Spleen (tissue), 7 donors: Measurements from ENCODE around the gene SMIM31.

Source experiments
- POLR2A ChIP-seq, 3 donors: fragments of 450-650 bp; IDR thresholded peaks; one replicate each; pipeline ENCODE4 v1.5.1; 2017; ENCODE audit warnings: antibody characterized with exemption in 3 of 3, mild to moderate bottlenecking in 1 of 3
- TF ChIP-seq, protein P1 (sequence below), 11 experiments: fragments of 200-600 bp in 7 of 11; fragments of 450-650 bp in 4 of 11; sonication (generic) in 4 of 11; IDR thresholded peaks in 8 of 11; conservative IDR thresholded peaks in 3 of 11; 1 replicate in 7 of 11; 2 replicates in 4 of 11; pipeline versions ENCODE4 v1.4.0 to v1.8.0; 2016 to 2021; ENCODE audit warnings: antibody characterized with exemption in 11 of 11, inconsistent platforms in 4 of 11, mild to moderate bottlenecking in 1 of 11
- donor health status: DM: no; HTN: no; CAD: no; lungs with moderate emphysema.
- donor health status: DM: no; HTN: no; CAD: no.
- donor health status: DM: no; HTN: no; CAD: no.

- no peak for TF ChIP-seq POLR2A (IDR thresholded peaks at IDR 0.05)
- TF ChIP-seq, protein P1, sequence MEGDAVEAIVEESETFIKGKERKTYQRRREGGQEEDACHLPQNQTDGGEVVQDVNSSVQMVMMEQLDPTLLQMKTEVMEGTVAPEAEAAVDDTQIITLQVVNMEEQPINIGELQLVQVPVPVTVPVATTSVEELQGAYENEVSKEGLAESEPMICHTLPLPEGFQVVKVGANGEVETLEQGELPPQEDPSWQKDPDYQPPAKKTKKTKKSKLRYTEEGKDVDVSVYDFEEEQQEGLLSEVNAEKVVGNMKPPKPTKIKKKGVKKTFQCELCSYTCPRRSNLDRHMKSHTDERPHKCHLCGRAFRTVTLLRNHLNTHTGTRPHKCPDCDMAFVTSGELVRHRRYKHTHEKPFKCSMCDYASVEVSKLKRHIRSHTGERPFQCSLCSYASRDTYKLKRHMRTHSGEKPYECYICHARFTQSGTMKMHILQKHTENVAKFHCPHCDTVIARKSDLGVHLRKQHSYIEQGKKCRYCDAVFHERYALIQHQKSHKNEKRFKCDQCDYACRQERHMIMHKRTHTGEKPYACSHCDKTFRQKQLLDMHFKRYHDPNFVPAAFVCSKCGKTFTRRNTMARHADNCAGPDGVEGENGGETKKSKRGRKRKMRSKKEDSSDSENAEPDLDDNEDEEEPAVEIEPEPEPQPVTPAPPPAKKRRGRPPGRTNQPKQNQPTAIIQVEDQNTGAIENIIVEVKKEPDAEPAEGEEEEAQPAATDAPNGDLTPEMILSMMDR (IDR thresholded peaks at IDR 0.05 in 8 of 11, conservative IDR thresholded peaks at IDR 0.05 in 3 of 11): no peak
Observed at GRCh38 chr4:164765096-164765495, 11.2 kb downstream of the SMIM31 start.
